Measurements from ENCODE around the gene RUFY1.
A peak's percentile ranks its signal among the peaks of the same experiment; 100 is the strongest.

Gene RUFY1

DNA sequence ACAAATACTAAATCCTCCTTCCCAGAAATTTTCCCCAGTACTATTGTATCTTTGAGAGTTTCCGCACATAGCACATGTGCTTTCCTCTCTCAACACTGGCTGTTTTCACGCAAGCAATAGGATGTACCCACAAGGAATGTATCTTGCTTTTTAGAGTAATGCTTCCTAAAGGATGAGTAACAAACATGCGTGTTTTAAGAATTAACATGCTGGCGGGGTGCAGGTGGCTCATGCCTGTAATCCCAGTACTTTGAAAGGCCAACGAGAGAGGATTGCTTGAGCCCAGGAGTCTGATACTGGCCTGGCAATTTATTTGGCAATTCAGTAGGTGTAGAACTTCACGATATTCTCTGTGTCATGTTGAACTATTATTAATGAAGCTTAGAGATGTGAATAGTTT, 4.6 kb downstream of the RUFY1 start:
- no peak overlapping the region for H3K4me3 ChIP-seq (ENCODE audit: low read depth, low read length)
- TF ChIP-seq, protein P1, sequence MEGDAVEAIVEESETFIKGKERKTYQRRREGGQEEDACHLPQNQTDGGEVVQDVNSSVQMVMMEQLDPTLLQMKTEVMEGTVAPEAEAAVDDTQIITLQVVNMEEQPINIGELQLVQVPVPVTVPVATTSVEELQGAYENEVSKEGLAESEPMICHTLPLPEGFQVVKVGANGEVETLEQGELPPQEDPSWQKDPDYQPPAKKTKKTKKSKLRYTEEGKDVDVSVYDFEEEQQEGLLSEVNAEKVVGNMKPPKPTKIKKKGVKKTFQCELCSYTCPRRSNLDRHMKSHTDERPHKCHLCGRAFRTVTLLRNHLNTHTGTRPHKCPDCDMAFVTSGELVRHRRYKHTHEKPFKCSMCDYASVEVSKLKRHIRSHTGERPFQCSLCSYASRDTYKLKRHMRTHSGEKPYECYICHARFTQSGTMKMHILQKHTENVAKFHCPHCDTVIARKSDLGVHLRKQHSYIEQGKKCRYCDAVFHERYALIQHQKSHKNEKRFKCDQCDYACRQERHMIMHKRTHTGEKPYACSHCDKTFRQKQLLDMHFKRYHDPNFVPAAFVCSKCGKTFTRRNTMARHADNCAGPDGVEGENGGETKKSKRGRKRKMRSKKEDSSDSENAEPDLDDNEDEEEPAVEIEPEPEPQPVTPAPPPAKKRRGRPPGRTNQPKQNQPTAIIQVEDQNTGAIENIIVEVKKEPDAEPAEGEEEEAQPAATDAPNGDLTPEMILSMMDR (IDR thresholded peaks at IDR 0.05; ENCODE audit: low read depth, low read length), result no peak

DNA sequence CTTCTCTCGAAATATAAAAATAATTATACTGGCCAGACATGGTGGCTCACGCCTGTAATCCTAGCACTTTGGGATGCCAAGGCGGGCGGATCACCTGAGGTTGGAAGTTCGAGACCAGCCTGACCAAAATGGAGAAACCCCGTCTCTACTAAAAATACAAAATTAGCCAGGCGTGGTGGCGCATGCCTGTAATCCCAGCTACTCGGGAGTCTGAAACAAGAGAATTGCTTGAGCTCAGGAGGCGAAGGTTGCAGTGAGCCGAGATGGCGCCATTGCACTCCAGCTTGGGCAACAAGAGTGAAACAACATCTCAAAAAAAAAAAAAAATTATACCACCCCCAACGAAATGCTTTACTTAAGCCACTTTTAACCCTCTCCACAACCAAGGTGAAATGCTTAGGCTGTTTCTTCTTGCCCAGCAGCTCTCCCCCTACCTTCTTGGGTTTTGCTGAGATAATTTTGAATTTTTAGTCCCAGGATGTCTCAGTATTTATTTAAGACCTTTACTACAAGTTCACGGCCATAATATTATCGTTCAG, 8.0 kb downstream of the RUFY1 start:
- peak overlapping the region; percentile 59 for H3K4me3 ChIP-seq (ENCODE audit: low read depth, low read length)

DNA sequence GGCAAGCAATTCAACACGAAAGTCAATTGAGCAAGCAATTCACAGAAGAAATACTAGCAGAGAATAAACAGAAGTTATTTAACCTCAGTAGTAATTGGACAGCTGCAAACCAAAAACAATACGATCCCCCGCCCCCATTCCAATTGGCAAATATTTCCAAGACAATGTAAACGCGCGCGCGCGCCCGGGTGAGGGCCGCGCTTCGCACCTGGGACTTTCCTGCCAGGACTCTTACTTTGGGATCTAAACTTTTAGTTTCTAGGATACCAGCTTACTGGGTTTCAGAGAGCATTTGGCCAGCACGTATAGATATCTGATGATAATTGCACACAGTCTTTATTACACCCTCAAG, 8.6 kb downstream of the RUFY1 start:
- TF ChIP-seq, protein P1 (IDR thresholded peaks at IDR 0.05; ENCODE audit: low read depth, low read length), result no peak
- peak overlapping the region; percentile 59 for H3K4me3 ChIP-seq (ENCODE audit: low read depth, low read length)

DNA sequence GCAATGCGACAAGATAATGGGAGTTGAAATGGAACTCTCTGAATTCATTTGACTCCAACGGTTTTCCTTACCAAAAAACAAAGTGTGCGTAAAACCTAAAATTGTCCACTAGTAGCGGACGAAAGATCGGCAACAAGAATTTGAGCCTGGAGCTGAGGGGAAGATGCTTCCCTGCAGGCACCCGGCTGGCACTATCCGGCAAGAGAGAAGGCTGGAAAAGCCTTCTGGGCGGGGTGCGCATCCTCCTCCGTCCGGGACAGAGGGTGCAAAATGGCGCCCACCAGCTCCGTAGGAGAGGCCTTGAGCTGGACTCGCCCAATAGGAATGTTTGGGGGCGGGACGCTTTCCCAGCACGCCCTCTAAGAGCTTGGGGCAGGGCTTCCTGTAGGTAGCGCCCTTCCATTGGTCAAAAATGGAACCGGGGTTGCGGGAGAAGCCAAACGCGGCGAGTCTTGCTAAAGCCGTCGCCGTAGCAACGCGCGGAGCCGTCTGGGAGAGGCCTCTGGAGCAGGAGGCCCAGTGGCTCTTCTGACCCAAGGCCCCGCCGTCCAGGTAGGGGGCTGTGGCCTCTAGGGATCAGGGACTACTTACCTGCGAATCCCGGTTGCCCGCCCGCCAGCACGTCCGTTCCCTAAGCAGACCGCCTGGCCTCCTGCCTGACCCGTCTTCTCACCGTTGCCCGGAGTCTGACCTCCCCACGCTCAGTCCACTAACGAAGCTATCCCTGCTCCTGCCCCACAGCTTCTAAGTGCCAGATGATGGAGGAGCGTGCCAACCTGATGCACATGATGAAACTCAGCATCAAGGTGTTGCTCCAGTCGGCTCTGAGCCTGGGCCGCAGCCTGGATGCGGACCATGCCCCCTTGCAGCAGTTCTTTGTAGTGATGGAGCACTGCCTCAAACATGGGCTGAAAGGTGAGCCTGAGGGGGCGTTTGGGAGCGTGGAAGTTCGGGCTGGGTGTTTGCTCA, 9.2 kb downstream of the RUFY1 start:
- TF ChIP-seq, protein P1 (IDR thresholded peaks at IDR 0.05; ENCODE audit: low read depth, low read length), result no peak
- peak overlapping the region; percentile 59 for H3K4me3 ChIP-seq (ENCODE audit: low read depth, low read length)

DNA sequence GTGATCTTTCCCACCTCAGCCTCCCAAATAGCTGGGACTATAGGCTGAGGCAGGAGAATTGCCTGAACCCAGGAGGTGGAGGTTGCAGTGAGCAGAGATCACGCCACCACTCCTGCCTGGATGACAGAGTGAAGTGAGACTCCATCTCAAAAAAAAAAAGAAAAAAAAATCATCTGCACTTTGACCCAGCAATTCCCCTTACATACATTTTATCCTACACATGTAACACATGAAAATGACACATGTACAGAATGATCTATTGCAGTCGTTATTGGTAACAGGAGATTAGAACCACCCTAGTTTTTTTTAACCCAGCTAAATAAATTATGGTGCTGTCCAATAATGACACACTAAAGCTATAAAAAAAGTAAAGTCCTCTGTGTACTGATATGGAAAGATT, 14.2 kb downstream of the RUFY1 start:
- TF ChIP-seq, protein P1 (IDR thresholded peaks at IDR 0.05; ENCODE audit: low read depth, low read length), result no peak
- H3K4me3 ChIP-seq (ENCODE audit: low read depth, low read length), result no peak overlapping the region

DNA sequence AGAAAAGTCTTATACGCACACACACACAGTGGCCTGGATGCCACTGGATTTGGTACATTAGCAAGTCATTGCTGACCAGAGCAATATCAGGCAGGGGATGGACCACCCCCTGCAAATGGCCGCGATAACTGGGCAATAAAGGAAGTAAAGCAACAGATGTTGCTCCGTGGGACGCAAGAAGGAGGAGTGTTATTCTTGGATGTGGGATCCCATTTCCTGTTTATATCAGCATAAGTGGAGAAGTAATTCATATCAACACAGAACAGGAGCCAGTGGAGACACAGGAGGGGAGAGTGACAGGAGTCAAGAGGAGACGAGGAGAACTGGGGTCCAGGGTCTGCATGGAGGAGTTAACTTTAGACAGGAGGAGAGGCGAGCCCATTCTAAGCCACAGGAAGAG, 18.4 kb downstream of the RUFY1 start:
- H3K4me3 ChIP-seq (ENCODE audit: low read depth, low read length), result no peak overlapping the region
- TF ChIP-seq, protein P1 (IDR thresholded peaks at IDR 0.05; ENCODE audit: low read depth, low read length), result no peak

DNA sequence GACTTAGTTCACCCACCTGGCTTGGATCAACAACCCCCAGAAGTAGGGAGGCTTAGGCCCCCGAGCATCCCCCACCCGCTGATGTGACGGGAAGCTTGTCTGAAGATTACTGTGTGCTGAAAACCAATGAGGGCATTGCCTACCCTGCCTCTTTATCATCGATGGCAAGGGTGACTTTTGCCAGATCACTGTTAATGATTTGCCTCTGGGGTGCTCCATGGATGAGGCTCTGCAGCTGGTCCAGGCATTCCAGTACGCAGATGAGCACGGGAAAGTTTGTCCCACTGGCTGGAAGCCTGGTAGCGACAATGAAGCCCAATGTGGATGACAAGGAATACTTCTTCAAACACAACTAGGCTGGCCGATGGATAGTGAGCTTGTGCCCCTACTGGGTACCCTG, 22.0 kb downstream of the RUFY1 start:
- TF ChIP-seq, protein P1 (IDR thresholded peaks at IDR 0.05; ENCODE audit: low read depth, low read length), result no peak
- no peak overlapping the region for H3K4me3 ChIP-seq (ENCODE audit: low read depth, low read length)

All from WI38 (cell line).